IMR-90 (cell line): Measurements from ENCODE around the gene TOMM22. TPM values are rescaled to one million over a fixed set of nuclear protein-coding genes. Genes with fewer than 3 reads are reported as not detected.

Experiments
- ATAC-seq: fragments of 200-7000 bp; cut with Tn5 transposase; 2 replicates; pipeline ENCODE4 v1.9.1; 2020; ENCODE audit warnings: low read depth, mild to moderate bottlenecking, moderate library complexity
- BruUV-seq: library from RNA; stranded (reverse); fragments of 400-500 nt; replicated peaks from 2 replicates; lab custom pipeline; 2021; lab: Mats Ljungman, UMichigan
- CTCF ChIA-PET: fragments of 300-600 bp; formaldehyde crosslinking; extraction: SDS; loops from one replicate; lab custom pipeline; 2021; ENCODE audit warnings: antibody characterized with exemption; lab: Yijun Ruan, JAX
- POLR2A ChIA-PET: fragments of 300-600 bp; sonication (Branson Sonifier 250); formaldehyde crosslinking; loops from one replicate; lab custom pipeline; 2022; ENCODE audit warnings: antibody characterized with exemption; ENCODE audit not compliant: unreplicated experiment; lab: Charles Lee
- DNase-seq: peaks from one replicate; pipeline ENCODE4 v3.0.0; 2013
- H2AFZ ChIP-seq: replicated peaks from 2 replicates; pipeline ENCODE3; 2013; ENCODE audit warnings: low read length, mild to moderate bottlenecking; ENCODE audit not compliant: poor library complexity
- H2AK5ac ChIP-seq: 2 replicates; pipeline ENCODE4 v1.6.1; 2013; ENCODE audit warnings: low read depth, low read length, inconsistent platforms
- H2AK9ac ChIP-seq: replicated peaks from 2 replicates; pipeline ENCODE3; 2013; ENCODE audit warnings: mild to moderate bottlenecking, low read depth, low read length, moderate library complexity; ENCODE audit not compliant: poor library complexity
- H2BK120ac ChIP-seq: 2 replicates; pipeline ENCODE4 v1.6.1; 2013; ENCODE audit warnings: low read depth, low read length, inconsistent platforms
- H2BK15ac ChIP-seq: 3 replicates; pipeline ENCODE4 v1.6.1; 2013; ENCODE audit warnings: low read depth, low read length, inconsistent platforms
- H2BK20ac ChIP-seq: 2 replicates; pipeline ENCODE4 v1.6.1; 2013; ENCODE audit warnings: low read depth, mild to moderate bottlenecking, inconsistent platforms, low read length, moderate library complexity
- H2BK5ac ChIP-seq: 2 replicates; pipeline ENCODE4 v1.6.1; 2013; ENCODE audit warnings: mild to moderate bottlenecking, low read depth, low read length, inconsistent platforms; ENCODE audit not compliant: poor library complexity, severe bottlenecking
- H3K14ac ChIP-seq: replicated peaks from 2 replicates; pipeline ENCODE4 v1.6.1; 2013; ENCODE audit warnings: low read depth, low read length, inconsistent platforms
- H3K18ac ChIP-seq: 2 replicates; pipeline ENCODE4 v1.6.1; 2013; ENCODE audit warnings: low read depth, low read length, control low read depth
- H3K23ac ChIP-seq: 2 replicates; pipeline ENCODE4 v1.6.1; 2013; ENCODE audit warnings: low read depth, low read length, inconsistent platforms
- H3K27ac ChIP-seq: 2 replicates; pipeline ENCODE4 v1.5.1; 2013; ENCODE audit warnings: mild to moderate bottlenecking, control low read depth, low read length; ENCODE audit not compliant: insufficient read depth
- H3K27me3 ChIP-seq: 2 replicates; pipeline ENCODE4 v1.6.1; 2013; ENCODE audit warnings: low read length; ENCODE audit not compliant: control insufficient read depth, insufficient read depth
- H3K36me3 ChIP-seq: 2 replicates; pipeline ENCODE4 v1.6.1; 2013; ENCODE audit warnings: low read length, mixed read lengths; ENCODE audit not compliant: control insufficient read depth, insufficient read depth
- H3K4ac ChIP-seq: 2 replicates; pipeline ENCODE4 v1.6.1; 2013; ENCODE audit warnings: low read depth, low read length, inconsistent platforms
- H3K4me1 ChIP-seq: 2 replicates; pipeline ENCODE4 v1.6.1; 2013; ENCODE audit warnings: low read length, mixed read lengths; ENCODE audit not compliant: control insufficient read depth, insufficient read depth
- H3K4me2 ChIP-seq: 2 replicates; pipeline ENCODE4 v1.6.1; 2013; ENCODE audit warnings: low read depth, mild to moderate bottlenecking, control low read depth, low read length, moderate library complexity
- H3K4me3 ChIP-seq: 2 replicates; pipeline ENCODE4 v1.5.1; 2013; ENCODE audit warnings: low read depth, mild to moderate bottlenecking, control low read depth, low read length, moderate library complexity; ENCODE audit not compliant: insufficient read depth
- H3K56ac ChIP-seq: 2 replicates; pipeline ENCODE4 v1.6.1; 2013; ENCODE audit warnings: low read length, inconsistent platforms; ENCODE audit not compliant: insufficient read depth; ENCODE audit errors: extremely low read depth
- H3K79me1 ChIP-seq, 2 experiments: 2 replicates each; pipeline ENCODE4 v1.6.1; 2013; ENCODE audit warnings: low read length in 2 of 2, inconsistent platforms in 1 of 2, low read depth in 1 of 2
- H3K9ac ChIP-seq: 2 replicates; pipeline ENCODE4 v1.6.1; 2013; ENCODE audit warnings: low read depth, low read length, control low read depth
- H3K9me1 ChIP-seq: 2 replicates; pipeline ENCODE4 v1.6.1; 2013; ENCODE audit warnings: low read length, inconsistent platforms; ENCODE audit not compliant: insufficient read depth
- H3K9me3 ChIP-seq: 2 replicates; pipeline ENCODE4 v1.6.1; 2013; ENCODE audit warnings: low read length; ENCODE audit not compliant: control insufficient read depth, insufficient read depth
- H4K20me1 ChIP-seq: 2 replicates; pipeline ENCODE4 v1.6.1; 2013; ENCODE audit warnings: low read length, inconsistent platforms; ENCODE audit not compliant: insufficient read depth
- H4K5ac ChIP-seq: 2 replicates; pipeline ENCODE4 v1.6.1; 2013; ENCODE audit warnings: mild to moderate bottlenecking, low read depth, low read length, control low read depth
- H4K8ac ChIP-seq, 2 experiments: 2 replicates each; pipeline ENCODE4 v1.6.1; 2013; ENCODE audit warnings: low read depth in 2 of 2, low read length in 2 of 2, control low read depth in 1 of 2, inconsistent platforms in 1 of 2
- H4K91ac ChIP-seq: 2 replicates; pipeline ENCODE4 v1.6.1; 2013; ENCODE audit warnings: low read depth, low read length, inconsistent platforms; ENCODE audit not compliant: insufficient read depth
- BHLHE40 ChIP-seq: fragments of 150-350 bp; IDR thresholded peaks from 2 replicates; pipeline ENCODE4 v1.6.1; 2016; ENCODE audit warnings: mild to moderate bottlenecking, low read depth, low read length
- NFE2L2 ChIP-seq: fragments of 150-350 bp; IDR thresholded peaks from 2 replicates; pipeline ENCODE4 v1.6.1; 2016; ENCODE audit warnings: low read depth, mild to moderate bottlenecking, low read length
- WGBS, 2 experiments: methylation state at CpG; one replicate each; pipeline versions ENCODE4 v1.1.5 to v1.1.7; 2013; ENCODE audit warnings: missing lambda C conversion rate in 2 of 2; ENCODE audit not compliant: insufficient read length in 1 of 2; ENCODE audit errors: extremely low coverage in 2 of 2; 5-methylcytosine and 5-hydroxymethylcytosine counted together
- dilution Hi-C: fragments of 300-500 bp; cut with HindIII; formaldehyde crosslinking; loops from one replicate; pipeline ENCODE4 v1.14.3; 2018; ENCODE audit warnings: low sequenced_read_pairs; ENCODE audit not compliant: unreplicated experiment
- in situ Hi-C: fragments of 300-500 bp; cut with MboI; formaldehyde crosslinking; loops from 3 replicates; pipeline ENCODE4 v1.14.3; 2019; ENCODE audit warnings: low sequenced_read_pairs, inconsistent platforms, mixed read lengths
- intact Hi-C: fragments of 100-400 bp; cut with micrococcal nuclease; formaldehyde crosslinking; loops from 2 replicates; pipeline ENCODE4 v1.10.0; 2022
- polyA plus RNA-seq, 3 experiments: library from polyadenylated mRNA; depleted of rRNA; stranded (reverse); fragments of >200 nt; gene quantifications; 2 replicates each; pipeline ENCODE4 v1.2.3, GENCODE V29; 2012; ENCODE audit warnings: low replicate concordance in 1 of 3
- total RNA-seq: library from RNA; depleted of rRNA; stranded (reverse); fragments of >200 nt; gene quantifications from 2 replicates; pipeline ENCODE4 v1.2.3, GENCODE V29; 2012

The TOMM22 gene
- total and polyA plus RNA-seq, 2 of the 4 experiments (the other 2 are of a cell fraction) = 38.7 to 78.0 TPM

GRCh38 chr22:38645430-38645829, 36.3 kb upstream of the TOMM22 start:
- Histone ChIP-seq H3K18ac (no peak overlapping the region), H3K14ac (no peak overlapping the region), H4K8ac (no peak overlapping the region), H4K91ac (no peak overlapping the region), H4K5ac (no peak overlapping the region), H3K4me2 (no peak overlapping the region), H3K9me3 (no peaks in the 10 kb centered on the region), H3K36me3 (no peaks in the 10 kb centered on the region), H3K27ac (no peak overlapping the region), H2BK120ac (no peak overlapping the region), H2AFZ (no peak overlapping the region), H2AK5ac (no peak overlapping the region), H3K9ac (no peak overlapping the region), H3K27me3 (no peaks in the 10 kb centered on the region), H3K56ac (no peak overlapping the region), H2BK20ac (no peak overlapping the region), H3K4me3 (no peak overlapping the region), H3K23ac (no peak overlapping the region), H3K79me1 (no peaks in the 10 kb centered on the region), H2BK15ac (no peak overlapping the region), H3K9me1 (no peaks in the 10 kb centered on the region; the same call in 1 of the 2 replicates), H3K4me1 (no peaks in the 10 kb centered on the region), H4K20me1 (no peaks in the 10 kb centered on the region), H2AK9ac (no peak overlapping the region), H2BK5ac (no peak overlapping the region), H3K4ac (no peak overlapping the region)
- ChIA-PET CTCF (no interaction called here), POLR2A (no interaction called here)
- no TSS peak for BruUV-seq
- 100% methylated on average over 2 of the region's 6 CpGs; no CpG with 5 or more reads in 1 of the 2 experiments for WGBS, 2 experiments
- in situ Hi-C loops = no loop called here
- no peak for DNase-seq
- ATAC-seq = no peak
- dilution Hi-C loops = no loop called here
- intact Hi-C loops = no loop called here
- TF ChIP-seq NFE2L2 (no peak), BHLHE40 (no peak)
